H54 (cell line): ENCODE data around the gene TGFBR1.

ENCODE experiments used
- DNase-seq: peaks from one replicate; pipeline ENCODE4 v3.0.0; 2011; ENCODE audit warnings: low spot score, mixed read lengths; ENCODE audit not compliant: insufficient read length
- FAIRE-seq: peaks from 3 replicates; lab custom pipeline; 2011; peaks lifted over from hg19 to GRCh38; lab: Jason Lieb, UNC
- POLR2A ChIP-seq: IDR thresholded peaks from 2 replicates; pipeline ENCODE4 v1.6.1; 2011; ENCODE audit warnings: low read depth, mild to moderate bottlenecking, low read length

Gene TGFBR1

DNA sequence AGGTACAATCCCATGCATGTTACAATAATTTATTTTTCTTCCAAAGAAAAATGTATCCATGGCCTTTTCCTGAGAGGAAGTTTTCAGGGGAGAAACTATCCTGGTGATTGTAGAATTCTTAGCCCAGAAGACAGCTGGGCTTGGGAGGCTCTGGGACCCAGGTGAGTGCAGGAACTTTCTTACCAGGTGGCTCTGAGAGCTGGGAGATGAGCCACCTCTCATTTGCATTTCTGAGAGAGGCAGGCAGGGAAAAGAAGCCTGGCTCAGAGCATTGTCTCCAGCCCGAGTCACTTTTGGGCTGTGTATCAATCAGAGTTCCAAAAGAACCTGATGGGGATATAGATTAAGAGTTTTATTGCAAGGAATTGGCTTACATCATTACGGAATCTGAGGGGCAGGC, 64.2 kb downstream of the TGFBR1 start:
- TF ChIP-seq POLR2A, result no peak
- DNase-seq, result no peak
- no peak for FAIRE-seq

DNA sequence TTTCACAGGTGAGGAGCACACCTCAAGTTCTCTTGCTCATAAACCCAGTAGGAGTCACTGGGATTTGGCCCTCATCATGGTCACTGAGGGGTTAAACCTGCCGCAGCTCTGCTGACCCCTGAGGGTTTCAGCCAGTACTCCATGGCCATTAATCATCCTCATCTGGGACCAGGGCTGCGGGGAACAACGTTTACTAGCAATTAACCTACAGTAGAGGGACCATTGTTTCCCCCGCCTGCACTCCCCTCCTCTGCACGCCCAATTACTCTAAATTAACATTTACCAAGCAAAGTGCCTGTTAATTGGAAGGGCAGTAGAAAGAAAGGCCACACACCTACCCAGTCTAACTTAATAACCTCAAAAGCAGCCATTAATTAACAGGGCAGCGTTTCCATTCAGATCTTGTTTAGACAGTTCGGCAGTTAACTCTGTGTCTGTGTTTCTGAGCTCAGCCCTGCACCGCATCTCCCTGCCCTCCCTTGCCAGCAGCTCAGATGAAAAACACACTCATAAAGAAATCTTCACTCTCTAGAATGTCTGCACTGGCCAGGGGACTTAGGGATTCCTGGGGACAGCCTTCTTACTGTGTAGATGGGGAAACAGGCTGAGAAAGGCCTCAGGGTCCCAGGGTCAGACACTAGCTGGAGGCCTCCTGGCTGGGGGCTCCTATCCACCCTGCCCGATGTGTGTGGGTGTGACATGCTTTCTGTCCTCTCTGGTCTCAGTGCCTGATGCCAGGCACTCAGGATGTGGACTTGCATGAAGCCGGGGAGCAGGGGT, 65.3 kb downstream of the TGFBR1 start:
- TF ChIP-seq POLR2A, result no peak
- DNase-seq (no peak), FAIRE-seq (no peak)

DNA sequence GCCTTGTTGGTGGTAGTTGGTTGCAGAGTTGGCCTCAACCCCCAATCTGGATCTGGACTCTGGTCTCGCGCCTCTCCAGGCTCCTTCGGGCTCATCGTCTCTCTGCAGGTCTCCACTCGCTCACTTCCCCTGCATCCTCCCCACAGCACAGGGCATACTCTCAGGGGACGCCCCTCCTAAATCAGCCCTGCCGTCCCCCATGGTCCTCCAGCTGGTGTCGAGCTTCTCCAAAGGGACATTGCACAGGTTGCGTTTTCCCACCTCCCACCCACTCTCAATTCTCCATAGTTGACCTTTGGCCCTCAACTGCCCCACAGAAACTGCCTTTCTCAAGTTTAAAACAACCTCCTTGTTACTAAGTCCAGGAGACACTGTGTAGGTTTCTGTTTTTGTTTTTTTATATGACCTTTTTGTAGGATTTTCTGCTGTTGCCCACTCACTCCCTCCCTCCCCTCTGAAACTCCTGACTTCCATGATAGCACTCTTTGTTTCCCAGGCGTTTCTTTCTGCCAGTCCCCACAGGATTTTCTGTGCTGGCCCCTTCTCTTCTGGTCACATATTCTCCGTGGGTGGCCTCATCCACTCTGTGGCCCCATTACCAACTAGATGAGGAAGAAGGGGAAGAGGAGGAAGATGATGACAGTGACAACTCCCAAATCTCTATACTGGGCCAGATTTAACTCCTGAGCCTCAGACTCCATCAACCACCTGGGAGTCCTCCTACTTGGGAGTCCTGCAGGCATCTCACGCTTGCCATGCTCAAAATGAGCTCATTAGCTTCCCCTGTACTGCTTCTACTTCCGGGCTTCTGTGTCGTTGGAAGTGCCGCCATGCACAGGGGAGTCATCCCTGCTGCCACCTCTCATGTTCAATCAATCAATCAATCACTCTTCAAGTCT, 66.6 kb downstream of the TGFBR1 start:
- TF ChIP-seq POLR2A, result no peak
- DNase-seq (no peak), FAIRE-seq (no peak)

DNA sequence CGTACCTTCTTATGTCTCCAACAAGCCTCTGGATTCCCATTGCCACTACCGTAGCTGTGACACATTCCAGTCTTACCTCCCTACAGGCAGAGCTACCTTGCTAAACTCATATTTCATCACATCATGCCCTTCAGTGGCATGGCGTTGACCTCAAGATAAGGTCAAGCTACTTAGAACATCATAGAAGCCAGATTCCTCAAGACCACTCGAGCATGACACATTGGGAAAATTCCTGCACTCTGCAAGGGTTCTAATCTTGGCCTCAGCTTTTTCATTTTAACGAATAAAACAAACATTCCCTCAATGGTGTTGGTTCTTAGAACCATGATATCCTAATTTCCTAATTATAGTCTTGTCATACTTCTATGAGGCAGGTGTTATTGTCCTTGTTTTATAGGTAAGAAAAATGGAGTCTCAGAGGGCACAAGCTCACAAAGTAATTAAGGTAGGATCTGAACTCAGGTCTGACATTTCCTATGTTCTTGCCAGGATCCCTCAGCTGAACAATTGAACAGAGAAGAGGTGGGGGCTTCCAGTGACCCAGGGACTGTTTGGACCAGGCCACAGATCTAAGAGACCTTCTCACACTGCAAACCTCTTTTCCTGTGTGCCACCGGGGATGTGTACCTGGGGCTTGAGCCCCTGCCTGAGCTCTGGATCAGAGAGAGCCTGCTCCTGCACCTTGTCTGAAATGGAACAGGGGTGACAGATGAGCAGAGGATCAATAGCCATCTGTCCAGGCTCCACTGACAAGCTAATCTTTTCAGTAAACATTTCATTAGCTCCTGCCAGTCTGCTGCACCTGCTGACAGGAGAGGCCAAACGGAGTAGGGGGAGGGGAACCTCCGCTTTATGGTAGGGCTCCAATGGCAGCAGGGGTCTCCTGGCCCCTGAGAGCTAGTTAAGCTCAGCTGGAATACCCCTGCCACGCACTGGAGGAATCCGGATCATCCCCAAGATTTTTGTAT, 67.5 kb downstream of the TGFBR1 start:
- no peak for FAIRE-seq
- no peak for TF ChIP-seq POLR2A
- no peak for DNase-seq

DNA sequence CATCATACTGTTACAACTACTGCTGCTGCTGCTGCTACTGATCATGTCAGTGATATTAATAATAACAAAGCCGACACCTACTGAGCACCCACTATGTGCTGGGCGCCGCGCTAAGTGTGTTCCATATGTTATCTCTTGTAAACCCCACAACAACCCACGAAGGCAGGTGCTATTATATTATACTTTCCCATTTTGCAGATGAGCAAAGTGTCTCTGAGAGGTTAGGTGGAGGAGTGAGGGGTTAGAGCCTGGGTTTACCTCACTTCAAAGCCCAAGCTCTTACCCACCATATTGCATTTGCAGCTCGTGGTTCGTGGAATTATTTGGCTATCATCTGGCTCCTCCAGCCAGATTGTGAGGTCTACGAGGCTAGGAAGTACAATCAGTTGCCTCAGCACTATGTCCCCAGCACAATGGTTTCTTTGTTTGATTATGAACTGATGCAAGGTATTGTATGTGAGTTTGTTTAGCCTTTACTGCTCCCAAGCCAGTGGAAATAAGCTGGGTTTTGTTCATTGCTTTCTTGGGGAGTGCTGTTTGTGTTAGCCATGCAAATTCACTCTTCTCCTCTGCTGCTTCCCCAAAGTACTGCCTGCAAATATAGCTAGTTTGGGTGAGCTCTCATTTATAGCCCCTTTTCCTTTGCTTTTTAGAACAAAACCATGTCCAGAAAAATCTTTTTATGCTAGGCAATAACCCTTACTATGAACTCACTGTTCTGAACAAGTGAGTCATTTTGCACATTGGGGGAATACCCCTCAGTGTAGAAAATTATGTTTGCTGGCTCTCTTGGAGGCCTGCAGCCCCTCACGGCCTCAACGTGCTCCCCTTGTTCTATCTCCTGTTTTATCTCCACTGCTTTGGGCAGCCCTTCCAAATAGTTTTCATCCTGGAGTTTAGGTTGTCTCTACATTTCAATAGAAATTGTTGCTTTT, 68.9 kb downstream of the TGFBR1 start:
- FAIRE-seq, result no peak
- DNase-seq, result no peak
- TF ChIP-seq POLR2A, result no peak

DNA sequence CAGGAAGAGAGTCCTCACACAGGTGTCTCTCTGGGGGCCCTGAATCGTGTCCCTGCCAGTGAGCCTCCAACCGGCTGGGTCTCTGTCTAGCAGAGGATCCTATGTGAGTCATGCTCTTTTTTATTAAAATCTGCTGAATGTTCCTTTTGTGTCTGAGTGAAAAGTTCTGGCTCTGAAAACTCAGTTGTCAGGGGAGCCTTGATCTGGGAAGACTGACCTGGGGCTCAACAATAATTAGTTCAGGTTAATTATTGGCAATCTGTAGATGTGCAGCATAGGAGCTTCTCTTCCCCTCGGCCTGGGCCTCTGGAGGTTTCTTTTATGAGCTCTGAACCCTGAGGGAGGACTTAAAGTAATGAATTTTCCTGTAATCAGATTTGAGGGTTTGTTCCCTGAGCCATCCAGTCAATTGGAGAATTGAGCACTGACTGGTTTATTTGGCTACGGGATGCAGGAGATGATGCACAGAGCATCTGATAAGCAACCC, 71.7 kb downstream of the TGFBR1 start:
- DNase-seq (no peak), FAIRE-seq (no peak)
- TF ChIP-seq POLR2A, result no peak

DNA sequence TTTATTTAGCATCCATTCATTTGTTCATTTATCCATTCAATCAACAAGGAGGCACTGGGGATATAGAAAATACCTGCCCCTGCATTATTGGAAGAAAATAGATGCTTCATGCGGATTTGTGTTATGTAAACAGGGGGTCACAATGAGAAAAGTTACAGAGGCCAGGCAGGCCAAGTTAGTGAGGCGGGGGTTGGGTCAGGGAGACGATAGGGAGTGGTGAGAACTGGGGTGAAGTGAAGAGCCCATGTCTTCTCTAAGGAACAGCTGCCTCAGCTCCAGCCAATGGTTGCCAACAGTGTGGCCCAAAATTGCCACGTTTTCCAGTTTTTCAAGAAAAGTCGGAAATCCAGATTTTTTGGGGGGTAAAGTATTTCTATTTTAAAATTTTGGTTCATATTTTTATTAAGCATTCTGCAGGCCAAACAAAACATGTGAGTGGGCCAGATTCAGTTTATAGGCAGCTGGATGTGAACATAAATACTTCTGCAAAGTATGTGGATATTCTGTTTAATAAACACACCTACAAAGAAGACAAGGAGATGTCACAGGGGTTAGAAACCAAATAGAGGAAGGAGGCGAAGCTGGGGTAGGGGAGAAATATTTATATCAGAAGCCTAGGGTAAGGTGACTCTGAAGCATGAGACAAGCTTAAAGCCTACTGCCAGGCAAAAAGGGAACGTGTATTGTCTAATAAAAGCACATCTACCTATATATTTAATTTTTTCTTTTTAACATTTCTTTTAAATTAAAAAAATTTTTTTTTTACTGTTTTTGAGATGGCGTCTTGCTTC, 72.9 kb downstream of the TGFBR1 start:
- TF ChIP-seq POLR2A, result no peak
- no peak for DNase-seq

DNA sequence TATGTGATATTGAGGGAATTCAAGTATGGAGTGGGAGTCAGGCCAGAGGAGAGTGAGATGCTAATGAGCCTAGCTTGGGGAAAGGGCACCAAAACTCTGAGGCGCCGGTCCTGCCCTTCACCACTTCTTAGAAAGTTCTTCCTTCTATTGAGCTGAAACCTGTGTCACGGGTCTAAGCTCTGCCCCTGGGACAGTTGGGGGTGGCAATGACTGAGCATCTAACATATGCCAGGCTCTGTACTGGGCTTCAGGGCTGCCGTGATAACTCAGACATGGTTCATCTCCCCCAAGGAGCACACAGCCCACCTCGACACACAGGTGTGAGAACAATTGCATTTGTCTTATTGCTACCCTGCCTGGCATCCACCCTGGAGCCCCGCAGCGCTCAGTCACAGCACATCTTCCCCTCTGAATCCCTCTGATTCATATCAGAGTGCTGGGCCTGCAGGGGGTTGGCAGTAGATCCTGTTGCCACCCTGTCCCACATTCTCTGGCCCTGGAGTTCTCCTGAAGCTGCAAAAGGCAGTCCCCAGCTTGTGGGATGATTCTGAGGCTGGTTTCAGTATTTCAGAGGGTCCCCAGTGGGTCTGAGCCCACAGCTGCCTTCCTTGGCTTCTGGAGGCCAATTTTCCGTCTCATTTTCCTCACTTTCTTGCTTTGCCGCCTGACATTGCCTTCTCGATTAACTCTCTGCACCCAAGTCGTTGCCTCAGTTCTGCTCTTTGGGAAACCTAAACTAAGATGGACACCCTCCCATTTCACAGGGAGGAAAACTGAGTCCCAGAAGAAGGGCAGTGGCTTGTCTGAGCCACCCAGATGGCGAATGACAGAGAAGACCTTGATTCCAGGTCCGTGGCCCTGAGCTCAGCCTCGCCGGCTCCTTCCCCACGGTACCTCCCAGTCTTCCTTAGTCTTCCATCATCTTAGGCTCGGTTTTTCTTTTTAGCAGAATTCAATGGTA, 74.3 kb downstream of the TGFBR1 start:
- FAIRE-seq, result no peak
- TF ChIP-seq POLR2A, result no peak
- no peak for DNase-seq

More for the DNA sequence above, 72.9 kb downstream of the TGFBR1 start:
- no peak for FAIRE-seq

DNA sequence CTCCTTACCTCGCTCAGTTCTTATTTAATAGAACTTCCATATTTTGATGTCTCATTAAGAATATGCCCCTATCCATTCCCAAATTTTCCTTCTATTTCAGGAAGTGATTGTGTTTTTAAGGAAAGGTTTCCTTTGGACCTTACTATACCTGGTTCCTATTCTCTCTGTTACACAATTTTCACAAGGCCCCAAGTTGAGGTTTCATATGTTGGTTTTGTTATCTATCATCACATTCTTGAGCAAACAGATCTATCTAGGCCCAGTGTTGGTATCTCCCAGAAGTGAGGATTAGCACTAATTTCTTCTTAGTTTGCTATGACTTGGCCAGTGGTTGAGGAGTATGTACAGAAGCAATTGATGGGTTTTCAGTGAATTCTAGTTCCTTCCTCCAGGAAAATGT, 75.3 kb downstream of the TGFBR1 start:
- no peak for DNase-seq
- no peak for FAIRE-seq
- no peak for TF ChIP-seq POLR2A

DNA sequence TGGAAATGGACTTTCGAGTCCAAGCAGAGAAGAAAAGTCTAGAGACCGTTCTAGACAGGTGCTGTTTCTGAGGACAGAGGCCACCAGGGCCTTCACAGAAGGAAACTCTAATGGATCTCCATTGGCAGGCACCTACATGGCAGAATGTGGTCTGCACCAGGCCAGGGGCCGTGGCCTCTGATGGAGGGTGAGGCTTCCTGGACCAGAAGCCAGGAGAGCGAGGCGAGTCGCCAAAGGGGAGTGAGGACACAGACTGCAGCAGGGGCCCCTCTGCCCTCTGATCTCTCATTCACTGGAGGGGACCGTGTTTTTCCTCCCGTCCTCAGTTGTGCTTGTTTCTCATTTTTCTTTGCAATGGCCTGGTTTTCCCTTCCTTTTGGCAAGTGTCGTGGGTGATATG, 75.7 kb downstream of the TGFBR1 start:
- FAIRE-seq (no peak), DNase-seq (no peak)
- no peak for TF ChIP-seq POLR2A
